GM12878 (cell line): ENCODE results near the gene NCDN. TPM values are rescaled to one million over a fixed set of nuclear protein-coding genes. Genes with fewer than 3 reads are reported as not detected.

Source experiments
- BACH1 ChIP-seq: fragments of 450-650 bp; IDR thresholded peaks from 2 replicates; pipeline ENCODE4 v1.6.1; 2017; ENCODE audit warnings: mild to moderate bottlenecking, borderline replicate concordance
- CBX5 ChIP-seq: sonication (generic); IDR thresholded peaks from 2 replicates; pipeline ENCODE4 v1.6.1; 2016; ENCODE audit warnings: low read depth, moderate library complexity, mild to moderate bottlenecking, inconsistent platforms
- POLR2A ChIP-seq: IDR thresholded peaks from 2 replicates; pipeline ENCODE4 v1.6.1; 2011; ENCODE audit warnings: low read depth, mild to moderate bottlenecking, low read length
- RB1 ChIP-seq: fragments of 450-650 bp; formaldehyde crosslinking; IDR thresholded peaks from 2 replicates; pipeline ENCODE4 v1.6.1; 2017; ENCODE audit warnings: mild to moderate bottlenecking, borderline replicate concordance
- polyA plus RNA-seq, 11 experiments: library from polyadenylated mRNA; depleted of rRNA in 4 of 11; unstranded in 6 of 11; stranded (reverse) in 5 of 11; fragments of >200 nt; fragmentation: Nextera tagmentation in 4 of 11; fragmentation: Illumina TruSeq in 1 of 11; extraction: Ambion mirVana in 4 of 11; extraction: Trizol in 1 of 11; gene quantifications; 1 replicate in 1 of 11; 2 replicates in 10 of 11; pipeline versions ENCODE4 v1.2.1 to v1.2.3, GENCODE V29; 2011 to 2016; ENCODE audit warnings: inconsistent platforms in 2 of 11, missing spikeins in 2 of 11, low read depth in 1 of 11
- total RNA-seq, 4 experiments: library from RNA; depleted of rRNA in 3 of 4; stranded (reverse); fragments of >200 nt in 3 of 4; fragmentation: Illumina TruSeq in 1 of 4; extraction: Trizol in 1 of 4; gene quantifications; 2 replicates each; pipeline versions ENCODE4 v1.2.1 to v1.2.3, GENCODE V29; 2013 to 2021
- TF ChIP-seq, protein P1 (sequence below): IDR thresholded peaks from 2 replicates; pipeline ENCODE4 v1.6.1; 2012; ENCODE audit warnings: improper control_type of control experiment, low read depth, low read length; ENCODE audit not compliant: insufficient replicate concordance
- TF ChIP-seq, protein P2 (sequence below): IDR thresholded peaks from 2 replicates; pipeline ENCODE4 v1.6.1; 2011; ENCODE audit warnings: borderline replicate concordance, low read depth, mild to moderate bottlenecking, moderate library complexity, mixed read lengths, low read length; ENCODE audit not compliant: insufficient read depth; ENCODE audit errors: extremely low read length

Gene NCDN
- total and polyA plus RNA-seq, 10 of the 15 experiments (the other 5 are each of a cell fraction or from before 2014, with no cell fraction given) = 1.8 to 25.5 (median 10.9) TPM

DNA sequence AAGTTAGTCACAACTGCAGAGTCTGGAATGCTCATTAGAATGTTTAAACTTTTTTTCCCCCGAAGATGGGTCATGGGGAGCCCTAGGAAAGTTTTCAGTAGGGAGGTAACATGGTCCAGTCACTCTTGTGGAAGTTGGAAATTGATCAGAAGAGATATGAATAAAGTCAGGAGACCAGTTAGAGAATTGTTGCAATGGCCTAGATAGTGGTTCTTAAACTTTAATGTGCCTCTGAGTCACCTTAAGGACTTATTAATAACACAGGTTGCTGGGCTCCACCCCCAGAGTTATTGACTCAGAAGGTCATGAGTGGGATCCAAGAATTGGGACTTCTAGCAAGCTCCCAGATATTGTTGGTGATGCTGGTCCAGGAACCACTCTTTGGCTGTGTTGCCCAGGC lies 12.3 kb downstream of the NCDN start (continued):
- TF ChIP-seq, protein P1, sequence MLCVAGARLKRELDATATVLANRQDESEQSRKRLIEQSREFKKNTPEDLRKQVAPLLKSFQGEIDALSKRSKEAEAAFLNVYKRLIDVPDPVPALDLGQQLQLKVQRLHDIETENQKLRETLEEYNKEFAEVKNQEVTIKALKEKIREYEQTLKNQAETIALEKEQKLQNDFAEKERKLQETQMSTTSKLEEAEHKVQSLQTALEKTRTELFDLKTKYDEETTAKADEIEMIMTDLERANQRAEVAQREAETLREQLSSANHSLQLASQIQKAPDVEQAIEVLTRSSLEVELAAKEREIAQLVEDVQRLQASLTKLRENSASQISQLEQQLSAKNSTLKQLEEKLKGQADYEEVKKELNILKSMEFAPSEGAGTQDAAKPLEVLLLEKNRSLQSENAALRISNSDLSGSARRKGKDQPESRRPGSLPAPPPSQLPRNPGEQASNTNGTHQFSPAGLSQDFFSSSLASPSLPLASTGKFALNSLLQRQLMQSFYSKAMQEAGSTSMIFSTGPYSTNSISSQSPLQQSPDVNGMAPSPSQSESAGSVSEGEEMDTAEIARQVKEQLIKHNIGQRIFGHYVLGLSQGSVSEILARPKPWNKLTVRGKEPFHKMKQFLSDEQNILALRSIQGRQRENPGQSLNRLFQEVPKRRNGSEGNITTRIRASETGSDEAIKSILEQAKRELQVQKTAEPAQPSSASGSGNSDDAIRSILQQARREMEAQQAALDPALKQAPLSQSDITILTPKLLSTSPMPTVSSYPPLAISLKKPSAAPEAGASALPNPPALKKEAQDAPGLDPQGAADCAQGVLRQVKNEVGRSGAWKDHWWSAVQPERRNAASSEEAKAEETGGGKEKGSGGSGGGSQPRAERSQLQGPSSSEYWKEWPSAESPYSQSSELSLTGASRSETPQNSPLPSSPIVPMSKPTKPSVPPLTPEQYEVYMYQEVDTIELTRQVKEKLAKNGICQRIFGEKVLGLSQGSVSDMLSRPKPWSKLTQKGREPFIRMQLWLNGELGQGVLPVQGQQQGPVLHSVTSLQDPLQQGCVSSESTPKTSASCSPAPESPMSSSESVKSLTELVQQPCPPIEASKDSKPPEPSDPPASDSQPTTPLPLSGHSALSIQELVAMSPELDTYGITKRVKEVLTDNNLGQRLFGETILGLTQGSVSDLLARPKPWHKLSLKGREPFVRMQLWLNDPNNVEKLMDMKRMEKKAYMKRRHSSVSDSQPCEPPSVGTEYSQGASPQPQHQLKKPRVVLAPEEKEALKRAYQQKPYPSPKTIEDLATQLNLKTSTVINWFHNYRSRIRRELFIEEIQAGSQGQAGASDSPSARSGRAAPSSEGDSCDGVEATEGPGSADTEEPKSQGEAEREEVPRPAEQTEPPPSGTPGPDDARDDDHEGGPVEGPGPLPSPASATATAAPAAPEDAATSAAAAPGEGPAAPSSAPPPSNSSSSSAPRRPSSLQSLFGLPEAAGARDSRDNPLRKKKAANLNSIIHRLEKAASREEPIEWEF = no peak
- no peak for TF ChIP-seq BACH1
- no peak for TF ChIP-seq CBX5
- TF ChIP-seq, protein P2, sequence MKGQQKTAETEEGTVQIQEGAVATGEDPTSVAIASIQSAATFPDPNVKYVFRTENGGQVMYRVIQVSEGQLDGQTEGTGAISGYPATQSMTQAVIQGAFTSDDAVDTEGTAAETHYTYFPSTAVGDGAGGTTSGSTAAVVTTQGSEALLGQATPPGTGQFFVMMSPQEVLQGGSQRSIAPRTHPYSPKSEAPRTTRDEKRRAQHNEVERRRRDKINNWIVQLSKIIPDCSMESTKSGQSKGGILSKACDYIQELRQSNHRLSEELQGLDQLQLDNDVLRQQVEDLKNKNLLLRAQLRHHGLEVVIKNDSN = no peak
- TF ChIP-seq RB1 = no peak
- no peak for TF ChIP-seq POLR2A
